K562 (cell line): Measurements from ENCODE around the gene PATE4. TPM values are rescaled to one million over a fixed set of nuclear protein-coding genes. Genes with fewer than 3 reads are reported as not detected.

ENCODE experiments used
- ATAC-seq: fragments of 200-7000 bp; cut with Tn5 transposase; 3 replicates; pipeline ENCODE4 v1.9.1; 2020; ENCODE audit warnings: moderate library complexity
- BruUV-seq: library from RNA; stranded (reverse); fragments of 400-500 nt; replicated peaks from 2 replicates; lab custom pipeline; 2021; lab: Mats Ljungman, UMichigan
- CTCF ChIA-PET: fragments of 300-600 bp; formaldehyde crosslinking; extraction: SDS; loops from one replicate; lab custom pipeline; 2021; ENCODE audit warnings: low intra/inter-chr PET ratio; lab: Yijun Ruan, JAX
- POLR2A ChIA-PET: fragments of 300-600, 350-650 bp; sonication (Branson Sonifier 250); formaldehyde crosslinking; extraction: SDS; loops from one replicate; lab custom pipeline; 2021; ENCODE audit warnings: antibody characterized with exemption, inconsistent platforms; lab: Yijun Ruan, JAX
- DNase-seq, 4 experiments: peaks; one replicate each; pipeline versions ENCODE4 v3.0.0 to v3.0.0-alpha.2; 2011 to 2018; ENCODE audit warnings: low spot score in 3 of 4, mixed read lengths in 3 of 4; ENCODE audit errors: extremely low read depth in 1 of 4
- FAIRE-seq: peaks from 2 replicates; lab custom pipeline; 2011; peaks lifted over from hg19 to GRCh38; lab: Jason Lieb, UNC
- H2AFZ ChIP-seq: 2 replicates; pipeline ENCODE4 v1.6.0; 2011; ENCODE audit warnings: low read depth, low read length, control low read depth, inconsistent platforms
- H3K27ac ChIP-seq: fragments of 200-600 bp; 3 replicates; pipeline ENCODE4 v1.8.0; 2011; ENCODE audit warnings: low read depth, mild to moderate bottlenecking, control low read depth, inconsistent platforms, low read length, moderate library complexity, mixed read lengths; ENCODE audit errors: extremely low read depth
- H3K27me3 ChIP-seq, 2 experiments: fragments of 300-600 bp in 1 of 2; 2 replicates in 1 of 2; 3 replicates in 1 of 2; pipeline versions ENCODE4 v1.6.0 to v1.8.0; 2011; ENCODE audit warnings: inconsistent platforms in 2 of 2, low read length in 2 of 2, mild to moderate bottlenecking in 1 of 2, mixed read lengths in 1 of 2, moderate library complexity in 1 of 2; ENCODE audit not compliant: control insufficient read depth in 2 of 2, insufficient read depth in 2 of 2
- H3K36me3 ChIP-seq: fragments of 300-600 bp; 3 replicates; pipeline ENCODE4 v1.8.0; 2011; ENCODE audit warnings: mild to moderate bottlenecking, low read length, inconsistent platforms; ENCODE audit not compliant: control insufficient read depth, insufficient read depth
- H3K4me1 ChIP-seq, 2 experiments: fragments of 200-600 bp in 1 of 2; replicated peaks in 1 of 2; 2 replicates in 1 of 2; 3 replicates in 1 of 2; pipeline versions ENCODE4 v1.5.1 to v1.8.0; 2011; ENCODE audit warnings: inconsistent platforms in 2 of 2, low read length in 2 of 2, mild to moderate bottlenecking in 1 of 2, mixed read lengths in 1 of 2, moderate library complexity in 1 of 2; ENCODE audit not compliant: control insufficient read depth in 2 of 2, insufficient read depth in 2 of 2
- H3K4me2 ChIP-seq: 2 replicates; pipeline ENCODE4 v1.6.1; 2011; ENCODE audit warnings: low read length, control low read depth, inconsistent platforms, mixed read lengths; ENCODE audit not compliant: insufficient read depth
- H3K4me3 ChIP-seq: fragments of 200-600 bp; sonication (generic), shearing (Covaris generic); 2 replicates; pipeline ENCODE4 v1.5.1; 2016; ENCODE audit warnings: control low read depth, inconsistent platforms
- H3K79me2 ChIP-seq: fragments of 200-600 bp; 3 replicates; pipeline ENCODE4 v1.8.0; 2011; ENCODE audit warnings: low read length, inconsistent platforms; ENCODE audit not compliant: control insufficient read depth, insufficient read depth
- H3K9ac ChIP-seq, 2 experiments: 2 replicates each; pipeline versions ENCODE4 v1.6.0 to v1.6.1; 2011; ENCODE audit warnings: low read depth in 2 of 2, low read length in 2 of 2, control low read depth in 1 of 2, inconsistent platforms in 1 of 2, mild to moderate bottlenecking in 1 of 2, mixed read lengths in 1 of 2; ENCODE audit not compliant: insufficient read depth in 1 of 2
- H3K9me1 ChIP-seq: one replicate; pipeline ENCODE4 v1.6.0; 2011; ENCODE audit warnings: inconsistent platforms, mild to moderate bottlenecking, low read length, moderate library complexity; ENCODE audit not compliant: control insufficient read depth, insufficient read depth
- H3K9me3 ChIP-seq: replicated peaks from 2 replicates; pipeline ENCODE4 v1.5.1; 2011; ENCODE audit warnings: low read depth, low read length, inconsistent platforms; ENCODE audit not compliant: control insufficient read depth, insufficient read depth
- H4K20me1 ChIP-seq: replicated peaks from 2 replicates; pipeline ENCODE4 v1.6.1; 2011; ENCODE audit warnings: low read length, inconsistent platforms, mixed read lengths; ENCODE audit not compliant: control insufficient read depth, insufficient read depth
- MYC ChIP-seq, 2 experiments: fragments of 250-450 bp in 1 of 2; sonication (Bioruptor Pico) in 1 of 2; IDR thresholded peaks; 2 replicates each; pipeline versions ENCODE4 v1.5.1 to v1.6.1; 2012 to 2021; ENCODE audit warnings: low read depth in 2 of 2, borderline replicate concordance in 1 of 2, improper control_type of control experiment in 1 of 2, low read length in 1 of 2, mild to moderate bottlenecking in 1 of 2, moderate library complexity in 1 of 2
- RBM25 ChIP-seq: fragments of 200-400 bp; formaldehyde crosslinking; IDR thresholded peaks from 2 replicates; pipeline ENCODE4 v1.6.1; 2018; ENCODE audit warnings: low read length, low read depth, moderate library complexity; ENCODE audit not compliant: severe bottlenecking
- RHOXF2B ChIP-seq: fragments of 250-450 bp; sonication (Bioruptor Pico); conservative IDR thresholded peaks from 2 replicates; pipeline ENCODE4 v1.5.1; 2021
- ZNF79 ChIP-seq: fragments of 250-450 bp; sonication (Bioruptor Pico); IDR thresholded peaks from 2 replicates; pipeline ENCODE4 v1.4.0; 2020; ENCODE audit warnings: low read depth, mild to moderate bottlenecking, moderate library complexity
- WGBS: fragments of 100-300 bp; shearing (Covaris generic); methylation state at CpG from one replicate; pipeline ENCODE4 v1.1.6; 2016; ENCODE audit warnings: low coverage, mixed read lengths; ENCODE audit not compliant: insufficient coverage; ENCODE audit errors: missing lambda C conversion rate; 5-methylcytosine and 5-hydroxymethylcytosine counted together
- in situ Hi-C: fragments of 300-500 bp; cut with MboI; formaldehyde crosslinking; loops from 4 replicates; pipeline ENCODE4 v1.15.0; 2018; ENCODE audit warnings: inconsistent platforms, mixed read lengths
- intact Hi-C: fragments of 100-400 bp; cut with micrococcal nuclease; formaldehyde crosslinking; loops from 2 replicates; pipeline ENCODE4 v1.14.2; 2022
- polyA plus RNA-seq, 8 experiments: library from polyadenylated mRNA; depleted of rRNA in 4 of 8; stranded (reverse) in 5 of 8; unstranded in 3 of 8; fragments of >200 nt; fragmentation: Nextera tagmentation in 2 of 8; fragmentation: Illumina TruSeq in 1 of 8; extraction: Ambion mirVana in 2 of 8; extraction: Trizol in 1 of 8; gene quantifications; 2 replicates each; pipeline versions ENCODE4 v1.2.1 to v1.2.3, GENCODE V29; 2011 to 2014; ENCODE audit warnings: inconsistent platforms in 1 of 8, missing spikeins in 1 of 8
- total RNA-seq, 7 experiments: library from RNA; depleted of rRNA in 6 of 7; stranded (reverse); fragments of >200 nt in 6 of 7; fragmentation: Illumina TruSeq in 2 of 7; extraction: Trizol in 2 of 7; gene quantifications; 2 replicates each; pipeline versions ENCODE4 v1.2.1 to v1.2.3, GENCODE V29; 2011 to 2021; ENCODE audit warnings: low replicate concordance in 1 of 7
- TF ChIP-seq, protein P1 (sequence below), 2 experiments: fragments of 450-650 bp; formaldehyde crosslinking in 1 of 2; IDR thresholded peaks; 2 replicates each; pipeline versions ENCODE4 v1.4.0 to v1.6.1; 2014 to 2020; ENCODE audit warnings: mild to moderate bottlenecking in 2 of 2, borderline replicate concordance in 1 of 2, low read depth in 1 of 2

Gene PATE4
- total and polyA plus RNA-seq, 9 of the 15 experiments (the other 6 are each of a cell fraction or from before 2014, with no cell fraction given), result not detected

DNA sequence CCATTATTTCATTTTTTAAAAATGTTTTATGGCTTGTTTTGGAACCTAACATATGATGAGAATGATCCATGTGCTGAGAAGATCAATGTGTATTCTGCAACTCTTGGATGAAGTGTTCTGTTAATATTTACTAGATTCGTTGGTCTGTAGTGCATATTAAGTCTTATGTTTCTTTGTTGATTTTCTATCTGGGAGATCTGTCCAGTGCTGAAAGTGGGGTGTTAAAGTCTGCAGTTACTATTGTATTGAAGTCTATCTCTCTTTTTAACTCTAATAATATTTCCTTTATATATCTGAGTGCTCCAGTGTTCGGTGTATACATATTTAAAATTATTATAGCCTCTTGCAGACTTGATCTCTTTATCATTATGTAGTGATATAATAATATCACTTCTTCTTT, 33.3 kb upstream of the PATE4 start:
- no peak for TF ChIP-seq MYC (IDR thresholded peaks at IDR 0.05; ENCODE audit: low read depth, low read length)
- no peak for TF ChIP-seq MYC (CRISPR knock-in tag; IDR thresholded peaks at IDR 0.05; ENCODE audit: borderline replicate concordance, low read depth)
- TF ChIP-seq ZNF79 (CRISPR knock-in tag), result no peak
- no peak for TF ChIP-seq RHOXF2B (CRISPR knock-in tag)
- no peak for TF ChIP-seq RBM25
- TF ChIP-seq, protein P1, sequence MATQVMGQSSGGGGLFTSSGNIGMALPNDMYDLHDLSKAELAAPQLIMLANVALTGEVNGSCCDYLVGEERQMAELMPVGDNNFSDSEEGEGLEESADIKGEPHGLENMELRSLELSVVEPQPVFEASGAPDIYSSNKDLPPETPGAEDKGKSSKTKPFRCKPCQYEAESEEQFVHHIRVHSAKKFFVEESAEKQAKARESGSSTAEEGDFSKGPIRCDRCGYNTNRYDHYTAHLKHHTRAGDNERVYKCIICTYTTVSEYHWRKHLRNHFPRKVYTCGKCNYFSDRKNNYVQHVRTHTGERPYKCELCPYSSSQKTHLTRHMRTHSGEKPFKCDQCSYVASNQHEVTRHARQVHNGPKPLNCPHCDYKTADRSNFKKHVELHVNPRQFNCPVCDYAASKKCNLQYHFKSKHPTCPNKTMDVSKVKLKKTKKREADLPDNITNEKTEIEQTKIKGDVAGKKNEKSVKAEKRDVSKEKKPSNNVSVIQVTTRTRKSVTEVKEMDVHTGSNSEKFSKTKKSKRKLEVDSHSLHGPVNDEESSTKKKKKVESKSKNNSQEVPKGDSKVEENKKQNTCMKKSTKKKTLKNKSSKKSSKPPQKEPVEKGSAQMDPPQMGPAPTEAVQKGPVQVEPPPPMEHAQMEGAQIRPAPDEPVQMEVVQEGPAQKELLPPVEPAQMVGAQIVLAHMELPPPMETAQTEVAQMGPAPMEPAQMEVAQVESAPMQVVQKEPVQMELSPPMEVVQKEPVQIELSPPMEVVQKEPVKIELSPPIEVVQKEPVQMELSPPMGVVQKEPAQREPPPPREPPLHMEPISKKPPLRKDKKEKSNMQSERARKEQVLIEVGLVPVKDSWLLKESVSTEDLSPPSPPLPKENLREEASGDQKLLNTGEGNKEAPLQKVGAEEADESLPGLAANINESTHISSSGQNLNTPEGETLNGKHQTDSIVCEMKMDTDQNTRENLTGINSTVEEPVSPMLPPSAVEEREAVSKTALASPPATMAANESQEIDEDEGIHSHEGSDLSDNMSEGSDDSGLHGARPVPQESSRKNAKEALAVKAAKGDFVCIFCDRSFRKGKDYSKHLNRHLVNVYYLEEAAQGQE (IDR thresholded peaks at IDR 0.05; ENCODE audit: borderline replicate concordance), result peak; percentile 56
- TF ChIP-seq, protein P1 (CRISPR knock-in tag; IDR thresholded peaks at IDR 0.05; ENCODE audit: low read depth), result no peak
- TF ChIP-seq, all 486 proteins: peak for 1
- FAIRE-seq, result no peak
- 0% methylated on average over 2 of the region's 2 CpGs for WGBS

More for the DNA sequence above, 33.3 kb upstream of the PATE4 start:
- Histone ChIP-seq H3K4me2 (no peak overlapping the region), H3K79me2 (no peaks in the 10 kb centered on the region), H3K27ac (no peak overlapping the region), H3K9ac (no peak overlapping the region), H3K9me3 (no peaks in the 10 kb centered on the region; the same call in 1 of the 2 replicates), H3K9me1 (no peaks in the 10 kb centered on the region), H2AFZ (no peak overlapping the region), H4K20me1 (no peaks in the 10 kb centered on the region), H3K4me3 (no peak overlapping the region), H3K36me3 (no peaks in the 10 kb centered on the region), H3K4me1 (no peaks in the 10 kb centered on the region), H3K27me3 (no peaks in the 10 kb centered on the region)
- intact Hi-C loops (no loop called here), in situ Hi-C loops (no loop called here)
- ATAC-seq, result no peak
- no peak for DNase-seq
- no TSS peak for BruUV-seq
- ChIA-PET CTCF (no interaction called here), POLR2A (no interaction called here)
